HepG2 (cell line): Measurements from ENCODE around the gene PON1. TPM values are rescaled to one million over a fixed set of nuclear protein-coding genes. Genes with fewer than 3 reads are reported as not detected.

Source experiments
- ATAC-seq: fragments of 200-7000 bp; cut with Tn5 transposase; 3 replicates; pipeline ENCODE4 v1.9.1; 2020; ENCODE audit warnings: mild to moderate bottlenecking, moderate library complexity
- BruUV-seq: library from RNA; stranded (reverse); fragments of 400-500 nt; replicated peaks from 2 replicates; lab custom pipeline; 2021; lab: Mats Ljungman, UMichigan
- CTCF ChIA-PET: fragments of 300-600 bp; formaldehyde crosslinking; extraction: SDS; loops from one replicate; lab custom pipeline; 2021; ENCODE audit warnings: low total read pairs, inconsistent platforms, low intra/inter-chr PET ratio; lab: Yijun Ruan, JAX
- POLR2A ChIA-PET: fragments of 350-600 bp; sonication (Branson Sonifier 250); formaldehyde crosslinking; loops from one replicate; lab custom pipeline; 2020; ENCODE audit warnings: antibody characterized with exemption, inconsistent platforms; lab: Yijun Ruan, JAX
- DNase-seq: peaks from one replicate; pipeline ENCODE4 v3.0.0-alpha.2; 2015; ENCODE audit warnings: low spot score
- FAIRE-seq: peaks from 3 replicates; lab custom pipeline; 2011; peaks lifted over from hg19 to GRCh38; lab: Jason Lieb, UNC
- H2AFZ ChIP-seq: one replicate; pipeline ENCODE4 v1.6.1; 2011; ENCODE audit warnings: low read length, inconsistent platforms
- H3K27ac ChIP-seq: fragments of 300-600 bp; 3 replicates; pipeline ENCODE4 v1.8.0; 2011; ENCODE audit warnings: mixed run types, mild to moderate bottlenecking, mixed read lengths, low read length, inconsistent platforms; ENCODE audit not compliant: insufficient read depth; ENCODE audit errors: extremely low read length
- H3K27me3 ChIP-seq, 2 experiments: fragments of 200-600 bp in 1 of 2; 2 replicates in 1 of 2; 3 replicates in 1 of 2; pipeline versions ENCODE4 v1.6.0 to v1.8.0; 2011; ENCODE audit warnings: low read length in 2 of 2, mild to moderate bottlenecking in 2 of 2, moderate library complexity in 2 of 2, inconsistent platforms in 1 of 2; ENCODE audit not compliant: insufficient read depth in 2 of 2, control insufficient read depth in 1 of 2
- H3K36me3 ChIP-seq, 2 experiments: fragments of 200-600 bp in 1 of 2; replicated peaks in 1 of 2; 2 replicates in 1 of 2; 3 replicates in 1 of 2; pipeline versions ENCODE4 v1.5.1 to v1.8.0; 2011; ENCODE audit warnings: low read length in 2 of 2, inconsistent platforms in 1 of 2; ENCODE audit not compliant: insufficient read depth in 2 of 2, control insufficient read depth in 1 of 2
- H3K4me1 ChIP-seq: 2 replicates; pipeline ENCODE4 v1.5.1; 2012; ENCODE audit warnings: low read length, inconsistent platforms; ENCODE audit not compliant: insufficient read depth
- H3K4me2 ChIP-seq: 2 replicates; pipeline ENCODE4 v1.6.0; 2011; ENCODE audit warnings: low read depth, low read length, inconsistent platforms
- H3K4me3 ChIP-seq, 3 experiments: fragments of 200-600 bp in 1 of 3; sonication (generic), shearing (Covaris generic) in 1 of 3; replicated peaks in 1 of 3; 2 replicates each; pipeline ENCODE4 v1.5.1; 2011 to 2016; ENCODE audit warnings: low read length in 3 of 3, inconsistent platforms in 2 of 3, low read depth in 2 of 3, mild to moderate bottlenecking in 2 of 3, control low read depth in 1 of 3, mixed read lengths in 1 of 3; ENCODE audit not compliant: insufficient read depth in 1 of 3
- H3K79me2 ChIP-seq: one replicate; pipeline ENCODE4 v1.6.1; 2011; ENCODE audit warnings: low read length, inconsistent platforms; ENCODE audit not compliant: insufficient read depth
- H3K9ac ChIP-seq: 2 replicates; pipeline ENCODE4 v1.6.0; 2011; ENCODE audit warnings: mild to moderate bottlenecking, low read depth, low read length, inconsistent platforms; ENCODE audit not compliant: insufficient read depth
- H3K9me3 ChIP-seq: 2 replicates; pipeline ENCODE4 v1.5.1; 2012; ENCODE audit warnings: mild to moderate bottlenecking, low read length
- H4K20me1 ChIP-seq: 2 replicates; pipeline ENCODE4 v1.6.0; 2011; ENCODE audit warnings: inconsistent platforms, mild to moderate bottlenecking, low read length, moderate library complexity; ENCODE audit not compliant: insufficient read depth
- CEBPB ChIP-seq: IDR thresholded peaks from 2 replicates; pipeline ENCODE4 v1.6.1; 2011; ENCODE audit warnings: low read depth, low read length, improper control_type of control experiment, borderline replicate concordance
- EEA1 ChIP-seq: sonication (generic); formaldehyde crosslinking; IDR thresholded peaks from 2 replicates; pipeline ENCODE4 v1.5.1; 2020; ENCODE audit warnings: mild to moderate bottlenecking, missing genetic modification reagents, borderline replicate concordance
- HDAC6 ChIP-seq: fragments of 200-600 bp; sonication (generic); IDR thresholded peaks from 2 replicates; pipeline ENCODE4 v1.7.0; 2017; ENCODE audit warnings: mild to moderate bottlenecking, antibody characterized with exemption, low read length, low read depth
- HNRNPUL1 ChIP-seq: fragments of 200-400 bp; formaldehyde crosslinking; IDR thresholded peaks from 2 replicates; pipeline ENCODE4 v1.6.1; 2017; ENCODE audit warnings: low read depth, mild to moderate bottlenecking, low read length, moderate library complexity
- LRRFIP1 ChIP-seq: sonication (generic); formaldehyde crosslinking; conservative IDR thresholded peaks from 2 replicates; pipeline ENCODE4 v1.4.0; 2020; ENCODE audit warnings: missing genetic modification reagents
- SIN3A ChIP-seq: IDR thresholded peaks from 2 replicates; pipeline ENCODE4 v1.6.1; 2011; ENCODE audit warnings: low read depth, mild to moderate bottlenecking, control low read depth, low read length, borderline replicate concordance
- SMAD3 ChIP-seq: sonication (generic); formaldehyde crosslinking; IDR thresholded peaks from 2 replicates; pipeline ENCODE4 v1.4.0; 2020; ENCODE audit warnings: missing genetic modification reagents
- ZNF260 ChIP-seq: sonication (generic); formaldehyde crosslinking; IDR thresholded peaks from 2 replicates; pipeline ENCODE4 v1.4.0; 2020; ENCODE audit warnings: missing genetic modification reagents, low read depth, mild to moderate bottlenecking, borderline replicate concordance
- ZNF446 ChIP-seq: sonication (generic); formaldehyde crosslinking; IDR thresholded peaks from 2 replicates; pipeline ENCODE4 v1.5.0; 2020; ENCODE audit warnings: mild to moderate bottlenecking, missing genetic modification reagents
- ZNF484 ChIP-seq: sonication (generic); formaldehyde crosslinking; IDR thresholded peaks from 2 replicates; pipeline ENCODE4 v1.5.1; 2020; ENCODE audit warnings: mild to moderate bottlenecking, low read depth, missing genetic modification reagents, borderline replicate concordance
- ZNF660 ChIP-seq: sonication (generic); formaldehyde crosslinking; IDR thresholded peaks from 2 replicates; pipeline ENCODE4 v1.5.1; 2020; ENCODE audit warnings: mild to moderate bottlenecking, low read depth, missing genetic modification reagents, borderline replicate concordance
- ZNF704 ChIP-seq: sonication (generic); formaldehyde crosslinking; IDR thresholded peaks from 2 replicates; pipeline ENCODE4 v1.8.1; 2023; ENCODE audit warnings: mild to moderate bottlenecking, inconsistent platforms, moderate library complexity, missing genetic modification reagents, borderline replicate concordance
- ZNF710 ChIP-seq: sonication (generic); formaldehyde crosslinking; IDR thresholded peaks from 2 replicates; pipeline ENCODE4 v1.5.0; 2020; ENCODE audit warnings: mild to moderate bottlenecking, missing genetic modification reagents, borderline replicate concordance
- WGBS: methylation state at CpG from one replicate; pipeline ENCODE4 v1.1.6; 2017; ENCODE audit warnings: low lambda C conversion rate; 5-methylcytosine and 5-hydroxymethylcytosine counted together
- in situ Hi-C: cut with HindIII; loops from 2 replicates; pipeline ENCODE4 v1.10.0; 2017; ENCODE audit warnings: low pct_unique_long_range_greater_than_20kb; ENCODE audit not compliant: extremely low pct_ligation_motif_present
- intact Hi-C: fragments of 100-400 bp; cut with micrococcal nuclease; formaldehyde crosslinking; loops from one replicate; pipeline ENCODE4 v1.10.0; 2022; ENCODE audit not compliant: unreplicated experiment
- polyA plus RNA-seq, 8 experiments: library from polyadenylated mRNA; depleted of rRNA in 3 of 8; stranded (reverse) in 7 of 8; unstranded in 1 of 8; fragments of >200 nt; fragmentation: Illumina TruSeq in 4 of 8; extraction: Trizol in 4 of 8; gene quantifications; 2 replicates each; pipeline versions ENCODE4 v1.2.1 to v1.2.3, GENCODE V29; 2011 to 2016; ENCODE audit warnings: low read depth in 4 of 8, missing spikeins in 1 of 8, mixed read lengths in 1 of 8; ENCODE audit not compliant: insufficient read depth in 1 of 8
- total RNA-seq, 5 experiments: library from RNA; depleted of rRNA; stranded (reverse); fragments of >200 nt; fragmentation: Illumina TruSeq; extraction: Trizol; gene quantifications; 2 replicates each; pipeline ENCODE4 v1.2.3, GENCODE V29; 2016; ENCODE audit warnings: low read depth in 1 of 5

The PON1 gene
- total and polyA plus RNA-seq, 2 of the 13 experiments (the other 11 are each of a cell fraction or from before 2014, with no cell fraction given) = 0.27 to 0.57 TPM

GRCh38 chr7:95286096-95286495 is 38.2 kb downstream of the PON1 start:
- Histone ChIP-seq H3K79me2 (no peaks in the 10 kb centered on the region), H3K27ac (no peak overlapping the region), H3K9ac (no peak overlapping the region), H3K9me3 (no peaks in the 10 kb centered on the region), H3K27me3 (no peaks in the 10 kb centered on the region), H3K4me2 (no peak overlapping the region), H4K20me1 (no peaks in the 10 kb centered on the region), H3K4me1 (no peaks in the 10 kb centered on the region), H3K4me3 (no peak overlapping the region), H2AFZ (no peak overlapping the region), H3K36me3 (peaks cover 3 to 14% of the 10 kb centered on the region in 2 experiments; a peak in 4 of 5 replicates)
- WGBS = 98% methylated on average over 2 of the region's 2 CpGs
- in situ Hi-C loops (no loop called here), intact Hi-C loops (no loop called here)
- BruUV-seq = no TSS peak
- ChIA-PET POLR2A (no interaction called here), CTCF (no interaction called here)
- TF ChIP-seq CEBPB (no peak), HNRNPUL1 (no peak), SIN3A (no peak), ZNF260 (CRISPR knock-in tag) (no peak), ZNF704 (CRISPR knock-in tag) (no peak)
- no peak for DNase-seq
- ATAC-seq = no peak
- no peak for FAIRE-seq

- DNase-seq = no peak
- WGBS = 73% methylated on average over 2 of the region's 2 CpGs
- Histone ChIP-seq H4K20me1 (no peaks in the 10 kb centered on the region), H3K9me3 (no peaks in the 10 kb centered on the region)
- TF ChIP-seq HDAC6 (no peak), SMAD3 (no peak), ZNF660 (CRISPR knock-in tag) (no peak), ZNF484 (CRISPR knock-in tag) (no peak), ZNF446 (CRISPR knock-in tag) (no peak), ZNF710 (CRISPR knock-in tag) (no peak), LRRFIP1 (CRISPR knock-in tag) (no peak), EEA1 (CRISPR knock-in tag) (no peak)
- TF ChIP-seq, all 625 proteins: peak for 0
- ChIA-PET CTCF (no interaction called here), POLR2A (no interaction called here)
- ATAC-seq = no peak
- in situ Hi-C loops (no loop called here), intact Hi-C loops (no loop called here)
- Histone ChIP-seq H3K4me3 (no peak overlapping the region), H3K27ac (no peak overlapping the region), H3K27me3 (no peaks in the 10 kb centered on the region), H2AFZ (no peak overlapping the region), H3K9ac (no peak overlapping the region), H3K4me1 (no peaks in the 10 kb centered on the region), H3K36me3 (peaks cover 1 to 14% of the 10 kb centered on the region in 2 experiments; a peak in 1 of 5 replicates), H3K4me2 (no peak overlapping the region), H3K79me2 (no peaks in the 10 kb centered on the region)
- no peak for FAIRE-seq
- BruUV-seq = no TSS peak
These were observed 44.9 kb downstream of the PON1 start for GRCh38 chr7:95279417-95279816.
